Activated gamma-delta T cell treated with anti-CD3 and anti-CD28 coated beads, Interleukin-2, amount 50 U/mL, for 16 hours (primary cell): ENCODE measurements around the gene GLIS1.

Experiments used
- DNase-seq: peaks from one replicate; pipeline ENCODE4 v3.0.0-alpha.2; 2020; ENCODE audit warnings: low read depth

The GLIS1 gene

GRCh38 chr1:53617851-53618499, 121.0 kb downstream of the GLIS1 start:
- DNase-seq: no peak

GRCh38 chr1:53617382-53617781, 121.6 kb downstream of the GLIS1 start:
- DNase-seq: no peak

- no peak for DNase-seq
Measured at GRCh38 chr1:53616927-53617326, 122.0 kb downstream of the GLIS1 start.

GRCh38 chr1:53616511-53616910, 122.5 kb downstream of the GLIS1 start:
- DNase-seq: no peak

- no peak for DNase-seq
Measured at GRCh38 chr1:53615101-53615500, 123.9 kb downstream of the GLIS1 start.

GRCh38 chr1:53614231-53615021, 124.5 kb downstream of the GLIS1 start:
- DNase-seq: no peak

GRCh38 chr1:53608676-53609075, 130.3 kb downstream of the GLIS1 start:
- no peak for DNase-seq

GRCh38 chr1:53608071-53608470, 130.9 kb downstream of the GLIS1 start:
- no peak for DNase-seq

- DNase-seq: no peak
Measured at GRCh38 chr1:53606651-53607051, 132.3 kb downstream of the GLIS1 start.

- no peak for DNase-seq
Measured at GRCh38 chr1:53606197-53606596, 132.8 kb downstream of the GLIS1 start.

GRCh38 chr1:53605181-53605580, 133.8 kb downstream of the GLIS1 start:
- no peak for DNase-seq

- DNase-seq: no peak
Measured at GRCh38 chr1:53604291-53604919, 134.6 kb downstream of the GLIS1 start.

- no peak for DNase-seq
Measured at GRCh38 chr1:53603431-53603830, 135.5 kb downstream of the GLIS1 start.

- DNase-seq: no peak
Measured at GRCh38 chr1:53601867-53602775, 136.8 kb downstream of the GLIS1 start.

- no peak for DNase-seq
Measured at GRCh38 chr1:53601031-53601745, 137.8 kb downstream of the GLIS1 start.

GRCh38 chr1:53600561-53600960, 138.4 kb downstream of the GLIS1 start:
- peak; percentile 29 for DNase-seq

GRCh38 chr1:53600001-53600400, 139.0 kb downstream of the GLIS1 start:
- no peak for DNase-seq

GRCh38 chr1:53599481-53599880, 139.5 kb downstream of the GLIS1 start:
- DNase-seq: no peak

GRCh38 chr1:53598966-53599365, 140.0 kb downstream of the GLIS1 start:
- no peak for DNase-seq

GRCh38 chr1:53595906-53596305, 143.1 kb downstream of the GLIS1 start:
- DNase-seq: no peak

- DNase-seq: no peak
Measured at GRCh38 chr1:53594391-53595180, 144.4 kb downstream of the GLIS1 start.
